NCI-H2227 (cell line): Measurements from ENCODE around the gene HOMER1.
"Not testable (repeated sequence)": the region's sequence is repeated elsewhere in the genome, so short reads cannot be mapped to it uniquely, and the experiment has no call there.

Experiments
- DNase-seq: peaks from one replicate; lab custom pipeline; 2025; ENCODE audit not compliant: unreplicated experiment; lab: John Stamatoyannopoulos, UW

HOMER1 gene

GRCh38 chr5:79517601-79518000 is 3.7 kb upstream of the HOMER1 start:
- DNase-seq = no peak

GRCh38 chr5:79516986-79517385 is 3.1 kb upstream of the HOMER1 start:
- no peak for DNase-seq

- DNase-seq = not testable (repeated sequence)
These were observed 2.4 kb upstream of the HOMER1 start for GRCh38 chr5:79516331-79516730.

- DNase-seq = peak; percentile 95
These were observed 614 bp upstream of the HOMER1 start for GRCh38 chr5:79514391-79515105.

GRCh38 chr5:79513308-79513703 is 628 bp downstream of the HOMER1 start:
- peak; percentile 79 for DNase-seq

GRCh38 chr5:79512471-79513307 is 1.2 kb downstream of the HOMER1 start:
- DNase-seq = peak; percentile 62

- DNase-seq = no peak
These were observed 1.9 kb downstream of the HOMER1 start for GRCh38 chr5:79512049-79512448.

- DNase-seq = no peak
These were observed 3.3 kb downstream of the HOMER1 start for GRCh38 chr5:79510638-79511037.

- DNase-seq = no peak
These were observed 4.6 kb downstream of the HOMER1 start for GRCh38 chr5:79509244-79509885.

GRCh38 chr5:79508794-79509193 is 5.1 kb downstream of the HOMER1 start:
- DNase-seq = no peak

- DNase-seq = peak; percentile 31
These were observed 5.6 kb downstream of the HOMER1 start for GRCh38 chr5:79508354-79508753.

GRCh38 chr5:79507251-79508205 is 6.4 kb downstream of the HOMER1 start:
- peak; percentile 4 for DNase-seq

GRCh38 chr5:79505138-79505537 is 8.8 kb downstream of the HOMER1 start:
- no peak for DNase-seq

GRCh38 chr5:79503794-79504495 is 10.0 kb downstream of the HOMER1 start:
- DNase-seq = no peak

- no peak for DNase-seq
These were observed 14.2 kb downstream of the HOMER1 start for GRCh38 chr5:79499640-79500273.

- DNase-seq = peak; percentile 6
These were observed 18.6 kb downstream of the HOMER1 start for GRCh38 chr5:79495311-79495710.

GRCh38 chr5:79493596-79494345 is 20.2 kb downstream of the HOMER1 start:
- no peak for DNase-seq

GRCh38 chr5:79491690-79492317 is 22.1 kb downstream of the HOMER1 start:
- DNase-seq = no peak
